Epithelial cell of prostate (primary cell): ENCODE data around the gene ABCB7.
"Not testable (repeated sequence)": the region's sequence is repeated elsewhere in the genome, so short reads cannot be mapped to it uniquely, and the experiment has no call there.

Experiments
- DNase-seq: peaks from one replicate; pipeline ENCODE4 v3.0.0-alpha.2; 2011; ENCODE audit warnings: low read depth, low spot score
- H3K27ac ChIP-seq: fragments of 450-650 bp; 2 replicates; pipeline ENCODE4 v1.5.1; 2017; ENCODE audit warnings: mild to moderate bottlenecking

The ABCB7 gene

DNA sequence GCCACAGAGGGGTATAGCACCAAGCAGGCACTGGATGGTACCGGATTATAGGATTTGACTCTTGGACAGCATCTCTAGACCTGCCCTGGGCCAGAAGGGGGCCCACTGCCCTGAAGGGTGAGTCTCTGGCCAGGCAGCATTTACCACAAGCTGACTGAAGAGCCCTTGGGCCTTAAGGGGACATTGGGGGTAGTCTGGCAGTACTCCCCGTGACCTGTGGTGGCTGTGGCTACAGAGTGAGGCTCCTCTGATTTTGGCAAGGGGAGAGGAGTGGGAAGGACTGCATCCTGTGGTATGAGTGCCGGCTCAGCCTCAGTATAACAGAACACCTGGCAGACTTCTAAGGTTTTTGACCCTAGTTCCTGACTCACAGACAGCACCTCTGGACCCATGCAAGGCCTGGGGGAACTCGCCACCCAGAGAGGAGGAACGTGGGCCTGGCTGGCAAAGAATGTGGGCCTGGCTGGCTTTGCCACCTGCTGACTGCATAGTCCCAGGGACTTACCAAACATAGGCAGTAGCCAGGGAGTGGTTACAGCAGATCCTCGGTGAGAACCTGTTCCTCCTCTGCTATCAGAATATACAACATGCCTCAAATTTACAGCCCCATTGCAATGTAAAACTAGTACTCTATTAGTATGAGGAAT is 48.1 kb downstream of the ABCB7 start:
- DNase-seq: no peak
- H3K27ac ChIP-seq: no peak overlapping the region

GRCh38 chrX:75106772-75107171 is 49.3 kb downstream of the ABCB7 start:
- H3K27ac ChIP-seq: no peak overlapping the region
- DNase-seq: no peak

- DNase-seq: no peak
- H3K27ac ChIP-seq: no peak overlapping the region
These were observed 59.8 kb downstream of the ABCB7 start for GRCh38 chrX:75096331-75096730.

- no peak for DNase-seq
- no peak overlapping the region for H3K27ac ChIP-seq
These were observed 69.3 kb downstream of the ABCB7 start for GRCh38 chrX:75086731-75087195.

DNA sequence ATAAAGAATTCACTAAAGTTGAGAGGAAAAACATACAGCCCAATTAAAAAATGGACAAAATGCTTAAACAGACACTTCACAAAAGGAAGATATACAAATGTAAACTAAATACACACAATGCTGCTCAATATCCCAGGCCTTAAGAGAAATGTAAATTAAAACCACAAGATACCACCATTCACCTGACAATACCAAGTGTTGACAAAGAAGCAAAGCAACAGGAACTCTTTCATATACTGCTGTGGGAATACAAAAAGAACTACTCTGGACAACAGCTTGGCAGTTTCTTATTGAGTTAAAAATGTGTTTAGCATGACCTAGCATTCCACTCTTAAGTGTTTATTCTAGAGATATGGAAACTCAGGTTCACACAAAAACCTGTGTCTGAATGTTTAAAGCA is 71.3 kb downstream of the ABCB7 start:
- H3K27ac ChIP-seq: no peak overlapping the region
- DNase-seq: no peak

DNA sequence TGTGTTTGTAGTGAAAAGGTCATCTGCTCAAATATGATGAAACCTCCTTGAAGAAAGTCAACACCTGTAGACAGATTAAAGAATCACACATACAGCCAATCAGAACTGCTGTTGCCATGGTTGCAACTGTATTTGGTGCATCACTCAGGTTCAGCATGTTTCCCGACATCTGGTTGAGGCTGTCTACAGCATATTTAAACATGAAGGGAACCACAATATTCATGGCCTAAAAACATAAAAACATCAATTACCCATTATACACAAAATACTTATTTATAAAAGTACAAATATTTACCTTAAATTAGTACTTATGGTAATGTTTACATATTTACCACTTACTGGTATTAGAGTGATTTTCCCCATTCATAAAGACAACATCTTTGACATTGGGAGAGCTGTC is 79.7 kb downstream of the ABCB7 start:
- H3K27ac ChIP-seq: no peak overlapping the region

DNA sequence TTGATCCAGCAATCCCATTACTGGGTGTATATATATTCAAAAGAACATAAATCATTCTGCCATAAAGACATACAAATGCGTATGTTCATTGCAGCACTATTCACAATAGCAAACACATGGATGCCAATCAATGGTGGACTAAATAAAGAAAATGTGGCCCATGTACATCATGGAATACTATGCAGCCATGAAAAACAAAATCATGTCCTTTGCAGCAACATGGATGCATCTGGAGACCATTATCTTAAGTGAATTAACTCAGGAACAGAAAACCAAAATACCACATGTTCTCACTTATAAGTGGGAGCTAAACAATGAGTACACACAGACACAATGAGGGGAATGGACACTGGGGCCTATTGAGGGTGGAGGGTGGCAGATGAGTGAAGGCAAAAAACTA is 81.6 kb downstream of the ABCB7 start:
- DNase-seq: no peak
- no peak overlapping the region for H3K27ac ChIP-seq

More for the DNA sequence above, 79.7 kb downstream of the ABCB7 start:
- DNase-seq: no peak

- DNase-seq: no peak
- no peak overlapping the region for H3K27ac ChIP-seq
These were observed 84.7 kb downstream of the ABCB7 start for GRCh38 chrX:75071334-75071733.

- DNase-seq: no peak
These were observed 88.2 kb downstream of the ABCB7 start for GRCh38 chrX:75067931-75068330.

GRCh38 chrX:75061701-75062100 is 94.4 kb downstream of the ABCB7 start:
- H3K27ac ChIP-seq: no peak overlapping the region
- no peak for DNase-seq

More at GRCh38 chrX:75067931-75068330, 88.2 kb downstream of the ABCB7 start:
- H3K27ac ChIP-seq: no peak overlapping the region

DNA sequence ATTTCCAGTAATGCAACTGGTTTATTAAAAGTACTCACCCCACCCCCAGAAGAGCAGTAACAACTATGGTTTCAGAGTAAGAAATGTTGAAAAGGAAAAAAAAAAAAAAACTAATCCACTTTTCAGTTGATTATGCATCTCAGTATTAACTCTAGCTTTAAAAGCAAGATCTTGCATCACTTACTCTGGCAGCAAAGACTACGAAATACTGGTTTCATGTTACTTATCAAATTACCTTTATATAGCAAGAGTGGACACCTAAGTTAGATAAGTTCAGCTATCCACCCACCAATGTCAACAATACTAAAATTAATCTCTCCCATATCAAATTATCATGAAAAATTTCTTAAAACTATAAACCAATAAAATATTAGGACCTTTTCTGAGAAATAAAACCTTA is 105.0 kb downstream of the ABCB7 start:
- no peak for DNase-seq

GRCh38 chrX:75045369-75045768 is 110.7 kb downstream of the ABCB7 start:
- no peak for DNase-seq
- H3K27ac ChIP-seq: no peak overlapping the region

More for the DNA sequence above, 105.0 kb downstream of the ABCB7 start:
- H3K27ac ChIP-seq: no peak overlapping the region

GRCh38 chrX:75044142-75044541 is 111.9 kb downstream of the ABCB7 start:
- H3K27ac ChIP-seq, DNase-seq: not testable (repeated sequence)

GRCh38 chrX:75038925-75039324 is 117.2 kb downstream of the ABCB7 start:
- no peak overlapping the region for H3K27ac ChIP-seq
- DNase-seq: no peak
